CD4-positive, alpha-beta T cell treated with Interleukin-21 for 1 hour (primary cell): ENCODE results near the gene USP14.

Experiments used
- DNase-seq: peaks from one replicate; pipeline ENCODE4 v3.0.0-alpha.2; 2020

The USP14 gene

DNA sequence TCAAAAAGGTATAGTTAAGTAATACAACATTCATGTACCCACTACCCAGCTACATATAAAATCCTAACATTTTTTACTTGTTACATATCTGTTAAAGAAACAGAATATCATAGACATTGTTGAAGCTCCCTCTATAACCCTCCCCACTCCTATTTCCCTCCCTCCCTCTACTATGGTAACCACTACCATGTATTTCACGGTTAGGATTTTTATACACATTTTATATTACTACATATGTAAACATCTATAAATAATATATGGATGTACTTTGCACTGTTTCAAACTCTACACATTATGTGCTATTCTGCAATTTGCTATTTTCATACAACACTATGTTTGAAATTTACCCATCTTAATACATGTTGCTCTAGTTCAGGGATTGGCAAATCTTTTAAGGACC, 73.2 kb downstream of the USP14 start:
- no peak for DNase-seq

DNA sequence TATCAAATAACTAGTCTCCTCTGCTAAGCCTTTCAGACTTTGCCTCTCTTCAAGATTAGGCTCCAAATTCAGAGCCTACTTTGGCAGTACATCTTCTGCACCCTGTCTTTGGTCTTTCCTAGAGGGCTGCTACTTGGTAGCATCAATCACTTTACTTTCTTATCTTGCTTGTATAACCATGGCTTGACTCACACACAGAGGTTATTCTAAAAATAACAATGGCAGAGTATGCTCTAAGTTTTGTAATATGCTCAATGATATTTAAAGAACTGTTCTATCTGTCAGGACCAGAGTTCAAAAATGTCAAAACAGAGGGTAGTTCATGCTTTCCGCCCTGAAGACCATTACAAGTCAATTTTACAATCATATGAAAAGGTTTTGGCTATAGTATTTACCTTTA, 81.8 kb downstream of the USP14 start:
- DNase-seq = no peak

GRCh38 chr18:245282-245847, 87.0 kb downstream of the USP14 start:
- DNase-seq = no peak

DNA sequence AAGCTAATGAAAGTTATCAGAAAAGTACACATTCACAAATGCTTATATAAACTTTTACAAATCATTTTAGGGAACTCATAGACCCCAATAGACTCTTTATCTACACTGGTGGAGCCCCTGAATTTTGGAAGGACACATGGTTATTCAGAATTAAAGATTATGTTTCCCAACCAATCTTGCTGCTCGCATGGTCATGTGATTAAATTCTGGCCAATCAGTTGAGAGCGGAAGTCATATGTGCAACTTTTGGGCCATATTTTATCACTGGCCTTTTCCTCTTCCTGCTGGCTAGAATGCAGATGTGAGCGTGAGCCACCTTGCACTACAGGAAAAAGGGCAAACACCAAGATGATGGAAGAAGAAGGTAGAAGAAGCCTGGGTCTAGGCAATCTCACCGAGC, 89.7 kb downstream of the USP14 start:
- no peak for DNase-seq

GRCh38 chr18:250685-251084, 92.3 kb downstream of the USP14 start:
- DNase-seq = no peak

DNA sequence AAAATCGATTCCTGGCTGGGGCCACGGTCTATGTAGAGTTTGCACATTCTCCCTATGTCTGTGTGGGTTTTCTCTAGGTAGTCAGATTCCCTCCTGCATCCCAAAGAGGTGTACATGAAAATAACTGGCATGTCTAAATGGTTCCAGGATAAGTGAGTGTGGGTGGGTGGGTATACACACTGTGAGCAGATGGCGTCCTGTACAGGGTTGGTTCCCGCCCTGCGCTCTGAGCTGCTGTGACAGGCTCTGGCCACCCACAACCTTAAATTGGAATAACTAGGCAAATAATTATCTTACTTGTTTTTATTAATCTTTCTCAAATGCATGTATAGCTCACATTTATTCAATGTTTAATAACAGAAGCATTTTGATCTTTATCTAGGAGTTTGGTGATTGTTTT, 93.2 kb downstream of the USP14 start:
- no peak for DNase-seq

GRCh38 chr18:253121-253520, 94.8 kb downstream of the USP14 start:
- no peak for DNase-seq

DNA sequence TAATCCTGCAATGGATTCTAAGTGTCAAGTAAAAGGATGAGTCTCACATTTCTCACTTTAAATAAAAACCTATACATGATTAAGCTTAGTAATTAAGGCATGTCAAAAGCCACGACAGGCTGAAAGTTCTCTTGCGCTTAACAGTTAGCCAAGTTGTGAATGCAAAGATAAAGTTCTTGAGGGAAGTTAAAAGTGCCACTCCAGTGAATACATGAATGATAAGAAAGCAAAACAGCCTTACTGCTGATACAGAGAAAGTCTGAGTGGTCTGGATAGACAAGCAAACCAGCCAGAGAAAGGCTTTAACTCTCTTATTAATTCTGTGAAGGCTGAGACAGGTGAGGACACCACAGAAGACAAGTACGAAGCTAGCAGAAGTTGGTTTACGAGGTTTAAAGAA, 96.8 kb downstream of the USP14 start:
- no peak for DNase-seq

- DNase-seq = no peak
Observed at GRCh38 chr18:260547-260946, 102.2 kb downstream of the USP14 start.

DNA sequence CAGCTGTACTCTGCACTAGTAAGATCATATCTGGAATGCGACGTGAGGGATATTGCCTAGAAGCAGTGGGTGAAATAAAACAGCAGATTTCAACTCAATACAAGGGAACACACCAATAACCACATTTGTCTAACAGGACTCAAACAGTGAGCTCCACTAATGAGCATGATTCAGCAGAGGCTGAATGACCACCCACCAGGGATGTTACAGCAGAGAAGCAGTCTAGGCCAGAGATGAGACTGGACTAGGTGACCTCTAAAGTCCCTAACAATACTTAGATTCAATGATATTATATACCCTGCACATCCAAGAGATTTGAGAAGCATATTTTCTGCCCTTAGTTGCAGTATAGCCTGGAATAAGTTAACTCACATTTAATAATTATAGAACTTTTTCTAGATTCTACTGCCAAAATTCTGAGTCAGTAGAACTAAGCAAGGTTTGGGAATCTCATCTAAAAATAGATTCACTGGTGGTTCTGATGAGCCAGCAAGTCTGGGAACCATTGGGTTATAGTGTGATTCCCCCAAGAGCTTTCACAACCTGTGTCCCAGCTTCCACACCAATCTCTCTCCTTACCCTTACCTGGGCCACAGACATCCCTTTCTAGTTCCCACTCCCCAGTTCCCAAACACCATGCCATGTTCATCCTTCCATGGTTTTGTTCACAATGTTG, 103.2 kb downstream of the USP14 start:
- DNase-seq = no peak
